PC-9 (cell line): ENCODE data around the gene DCUN1D1.

Experiments
- CTCF ChIP-seq: fragments of 200-600 bp; sonication (generic); conservative IDR thresholded peaks from 2 replicates; pipeline ENCODE4 v1.6.1; 2017; ENCODE audit warnings: mixed run types, antibody characterized with exemption, mild to moderate bottlenecking, moderate library complexity
- EZH2 ChIP-seq: fragments of 200-600 bp; sonication (generic); IDR thresholded peaks from 2 replicates; pipeline ENCODE4 v1.8.0; 2017; ENCODE audit warnings: antibody characterized with exemption, low read depth

GRCh38 chr3:183006396-183007002 is 26.2 kb upstream of the DCUN1D1 start:
- TF ChIP-seq CTCF (no peak), EZH2 (no peak)
